HL-60 (cell line): Measurements from ENCODE around the gene NAA80.

Source experiments
- DNase-seq, 2 experiments: peaks; one replicate each; pipeline ENCODE4 v3.0.0-alpha.2; 2010 to 2020; ENCODE audit warnings: low read depth in 1 of 2, low spot score in 1 of 2
- H3K27ac ChIP-seq: fragments of 250-450 bp; sonication (Bioruptor Pico); replicated peaks from 2 replicates; pipeline ENCODE4 v1.5.1; 2020; ENCODE audit warnings: mild to moderate bottlenecking, moderate library complexity
- H3K27me3 ChIP-seq: fragments of 250-450 bp; sonication (Bioruptor Pico); 2 replicates; pipeline ENCODE4 v1.5.1; 2021; ENCODE audit warnings: mild to moderate bottlenecking, moderate library complexity; ENCODE audit not compliant: insufficient read depth, poor library complexity, severe bottlenecking
- H3K4me3 ChIP-seq: replicated peaks from 2 replicates; pipeline ENCODE4 v1.5.1; 2011; ENCODE audit warnings: mild to moderate bottlenecking, control low read depth, low read length; ENCODE audit not compliant: insufficient read depth
- CTCF ChIP-seq: IDR thresholded peaks from one replicate; pipeline ENCODE4 v1.5.1; 2011; ENCODE audit warnings: low read length, control low read depth, inconsistent platforms; ENCODE audit not compliant: insufficient read depth
- GABPA ChIP-seq: IDR thresholded peaks from 2 replicates; pipeline ENCODE4 v1.6.1; 2012; ENCODE audit warnings: low read depth
- POLR2AphosphoS5 ChIP-seq: IDR thresholded peaks from 2 replicates; pipeline ENCODE4 v1.6.1; 2012; ENCODE audit warnings: low read depth
- REST ChIP-seq: IDR thresholded peaks from 2 replicates; pipeline ENCODE4 v1.6.1; 2012; ENCODE audit warnings: low read depth; ENCODE audit not compliant: insufficient replicate concordance
- SPI1 ChIP-seq: IDR thresholded peaks from 2 replicates; pipeline ENCODE4 v1.6.1; 2012; ENCODE audit warnings: low read depth, mild to moderate bottlenecking, borderline replicate concordance

NAA80 gene

GRCh38 chr3:50256978-50257890 lies 42.0 kb downstream of the NAA80 start:
- TF ChIP-seq POLR2AphosphoS5 (peak; percentile 39), CTCF (peak; percentile 39), SPI1 (no peak), REST (no peak)
- peak; percentile 16 to 55 for DNase-seq
- H3K4me3 ChIP-seq: no peak overlapping the region
- no peak overlapping the region for H3K27ac ChIP-seq
- no peaks in the 10 kb centered on the region for H3K27me3 ChIP-seq

- TF ChIP-seq GABPA (no peak), POLR2AphosphoS5 (no peak), SPI1 (no peak), REST (no peak)
- Histone ChIP-seq H3K4me3 (no peak overlapping the region), H3K27ac (no peak overlapping the region), H3K27me3 (no peaks in the 10 kb centered on the region)
- no peak for DNase-seq
Observed at GRCh38 chr3:50255251-50255615, 44.0 kb downstream of the NAA80 start.

GRCh38 chr3:50254577-50255250 lies 44.5 kb downstream of the NAA80 start:
- TF ChIP-seq POLR2AphosphoS5: no peak
- no peak for TF ChIP-seq REST
- no peak for TF ChIP-seq CTCF
- TF ChIP-seq SPI1: peak; percentile 86
- peak; percentile 74 for TF ChIP-seq GABPA
- H3K27me3 ChIP-seq: no peaks in the 10 kb centered on the region
- peak; percentile 22 to 77 for DNase-seq
- H3K4me3 ChIP-seq: no peak overlapping the region
- H3K27ac ChIP-seq: no peak overlapping the region
